KBM-7 (cell line): Measurements from ENCODE around the gene CACNA1C.

Experiments
- DNase-seq: peaks from one replicate; pipeline ENCODE4 v3.0.0-alpha.2; 2015
- in situ Hi-C: fragments of 300-500 bp; cut with MboI; formaldehyde crosslinking; loops from 2 replicates; pipeline ENCODE4 v1.14.3; 2020; ENCODE audit warnings: low sequenced_read_pairs, low pct_unique_long_range_greater_than_20kb, mixed read lengths

Gene CACNA1C

GRCh38 chr12:2154050-2154449, 101.3 kb downstream of the CACNA1C start:
- in situ Hi-C loops = no loop called here
- DNase-seq = no peak

GRCh38 chr12:2154521-2154920, 101.7 kb downstream of the CACNA1C start:
- in situ Hi-C loops = no loop called here
- no peak for DNase-seq

- in situ Hi-C loops = no loop called here
- DNase-seq = no peak
These were observed 103.5 kb downstream of the CACNA1C start for GRCh38 chr12:2156333-2156732.

GRCh38 chr12:2160043-2160442, 107.3 kb downstream of the CACNA1C start:
- in situ Hi-C loops = no loop called here
- no peak for DNase-seq

GRCh38 chr12:2161473-2161872, 108.7 kb downstream of the CACNA1C start:
- no peak for DNase-seq
- in situ Hi-C loops = no loop called here

GRCh38 chr12:2163177-2163941, 110.6 kb downstream of the CACNA1C start:
- DNase-seq = no peak
- in situ Hi-C loops = no loop called here

- in situ Hi-C loops = no loop called here
- no peak for DNase-seq
These were observed 112.2 kb downstream of the CACNA1C start for GRCh38 chr12:2165021-2165420.

GRCh38 chr12:2165927-2166326, 113.1 kb downstream of the CACNA1C start:
- in situ Hi-C loops = no loop called here
- DNase-seq = no peak

GRCh38 chr12:2166696-2167095, 113.9 kb downstream of the CACNA1C start:
- DNase-seq = no peak
- in situ Hi-C loops = no loop called here

- no peak for DNase-seq
- in situ Hi-C loops = no loop called here
These were observed 114.4 kb downstream of the CACNA1C start for GRCh38 chr12:2167231-2167630.

GRCh38 chr12:2168808-2169207, 116.0 kb downstream of the CACNA1C start:
- no peak for DNase-seq
- in situ Hi-C loops = no loop called here

- in situ Hi-C loops = no loop called here
- DNase-seq = no peak
These were observed 116.7 kb downstream of the CACNA1C start for GRCh38 chr12:2169489-2169888.

- DNase-seq = no peak
- in situ Hi-C loops = no loop called here
These were observed 117.2 kb downstream of the CACNA1C start for GRCh38 chr12:2169940-2170339.

- in situ Hi-C loops = no loop called here
- DNase-seq = no peak
These were observed 117.6 kb downstream of the CACNA1C start for GRCh38 chr12:2170376-2170775.

- DNase-seq = no peak
- in situ Hi-C loops = no loop called here
These were observed 119.1 kb downstream of the CACNA1C start for GRCh38 chr12:2171672-2172426.

- no peak for DNase-seq
- in situ Hi-C loops = no loop called here
These were observed 119.9 kb downstream of the CACNA1C start for GRCh38 chr12:2172491-2173214.

GRCh38 chr12:2173971-2174370, 121.2 kb downstream of the CACNA1C start:
- in situ Hi-C loops = no loop called here
- DNase-seq = peak; percentile 20

GRCh38 chr12:2177003-2177402, 124.2 kb downstream of the CACNA1C start:
- no peak for DNase-seq
- in situ Hi-C loops = loop anchor here (25.0 kb wide), 1 partner anchor 90 kb away; no protein-coding TSS in a partner anchor

- in situ Hi-C loops = loop anchor here (25.0 kb wide), 1 partner anchor 90 kb away; no protein-coding TSS in a partner anchor
- DNase-seq = no peak
These were observed 125.0 kb downstream of the CACNA1C start for GRCh38 chr12:2177751-2178150.

GRCh38 chr12:2179058-2179457, 126.3 kb downstream of the CACNA1C start:
- DNase-seq = no peak
- in situ Hi-C loops = loop anchor here (25.0 kb wide), 1 partner anchor 92 kb away; no protein-coding TSS in a partner anchor
